RPMI7951 (cell line): ENCODE results near the gene ST8SIA1. TPM values are rescaled to one million over a fixed set of nuclear protein-coding genes. Genes with fewer than 3 reads are reported as not detected.
A peak's percentile ranks its signal among the peaks of the same experiment; 100 is the strongest.
"Not testable (repeated sequence)": the region's sequence is repeated elsewhere in the genome, so short reads cannot be mapped to it uniquely, and the experiment has no call there.

Experiments used
- DNase-seq: peaks from one replicate; pipeline ENCODE4 v3.0.0-alpha.2; 2012; ENCODE audit warnings: low read depth
- total RNA-seq: library from RNA; depleted of rRNA; stranded (reverse); fragments of >200 nt; shearing (Covaris generic); gene quantifications from 2 replicates; pipeline ENCODE4 v1.2.3, GENCODE V29; 2014; rRNA removed

ST8SIA1 gene
- 1.7 and 2.6 TPM in 2 replicates for total RNA-seq

DNA sequence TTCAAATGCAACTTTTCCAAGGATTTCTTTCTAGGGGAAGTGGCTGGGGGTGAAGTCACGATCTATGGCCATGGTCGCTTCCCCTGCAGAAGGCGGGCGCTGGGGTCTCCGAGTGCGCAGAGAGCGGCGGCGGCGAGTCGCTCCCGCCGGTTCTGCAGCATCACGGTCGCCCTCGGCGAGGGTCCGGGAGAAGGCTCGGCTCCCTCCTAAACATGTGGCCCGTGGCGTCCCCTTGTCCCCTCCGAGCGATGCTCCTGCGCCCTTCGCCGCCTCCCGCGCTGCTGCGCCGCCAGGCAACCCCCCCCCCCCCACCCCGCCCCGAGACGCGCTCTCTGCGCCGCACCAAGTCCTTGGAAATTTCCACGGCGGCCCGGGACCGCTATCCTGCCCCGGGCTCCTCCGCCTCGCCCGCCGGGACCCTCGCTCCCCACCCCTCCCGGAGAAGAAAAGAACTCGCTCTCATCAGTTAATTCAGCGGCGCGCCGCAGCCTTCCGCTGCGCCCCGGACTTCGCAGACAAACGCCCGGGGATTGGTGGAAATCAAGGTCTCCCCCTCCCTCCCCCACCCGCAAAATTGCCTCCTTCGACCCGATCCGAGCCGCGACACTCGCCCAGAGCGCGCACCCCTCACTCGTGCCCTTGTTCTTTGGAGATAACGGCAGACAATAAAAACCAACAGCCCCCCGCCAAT lies at the start of gene ST8SIA1:
ST8SIA1 (minus strand) TSS at position 298 of the 691 bp plus-strand sequence. CDS start 475 bp downstream, outside the sequence.
- DNase-seq: peak; percentile 37

DNA sequence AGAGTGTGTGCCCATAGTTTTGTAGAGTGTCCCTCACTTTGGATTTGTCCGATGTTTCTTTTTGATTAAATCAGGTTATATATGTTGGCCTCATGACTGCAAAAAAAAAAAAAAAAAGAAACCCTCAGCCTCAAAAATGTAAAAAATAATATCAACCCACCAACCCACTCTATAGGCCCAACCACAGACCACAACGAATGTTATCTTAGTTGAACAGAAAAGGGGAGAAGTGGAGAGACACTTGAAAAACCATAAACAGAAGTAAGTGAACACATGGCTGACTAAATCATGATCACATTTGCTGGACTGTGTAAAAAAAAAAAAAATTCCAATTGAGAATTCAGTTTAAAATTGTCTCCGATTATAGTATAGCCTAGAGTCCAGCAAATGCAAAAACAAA lies 45.5 kb upstream of the ST8SIA1 start:
- DNase-seq: no peak

GRCh38 chr12:22377731-22378496 lies 43.4 kb upstream of the ST8SIA1 start:
- DNase-seq: no peak

DNA sequence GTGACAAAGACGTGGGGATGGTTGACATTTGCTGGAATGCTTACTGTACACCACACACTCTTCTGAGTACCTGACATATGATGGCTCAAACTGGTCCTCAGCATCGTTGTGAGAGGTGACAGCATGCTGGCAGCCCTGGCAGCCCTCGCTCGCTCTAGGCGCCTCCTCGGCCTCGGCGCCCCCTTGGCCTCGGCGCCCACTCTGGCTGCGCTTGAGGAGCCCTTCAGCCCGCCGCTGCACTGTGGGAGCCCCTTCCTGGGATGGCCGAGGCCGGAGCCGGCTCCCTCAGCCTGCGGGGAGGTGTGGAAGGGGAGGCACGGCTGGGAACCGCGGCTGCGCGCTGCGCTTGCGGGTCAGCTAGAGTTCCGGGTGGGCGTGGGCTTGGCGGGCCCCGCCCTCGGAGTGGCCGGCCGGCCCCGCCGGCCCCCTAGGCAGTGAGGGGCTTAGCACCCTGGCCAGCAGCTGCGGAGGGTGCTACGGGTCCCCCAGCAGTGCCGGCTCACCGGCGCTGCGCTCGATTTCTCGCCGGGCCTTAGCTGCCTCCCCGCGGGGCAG lies 42.2 kb upstream of the ST8SIA1 start:
- not testable (repeated sequence) for DNase-seq

GRCh38 chr12:22374508-22374907 lies 40.0 kb upstream of the ST8SIA1 start:
- no peak for DNase-seq

GRCh38 chr12:22372277-22372837 lies 37.9 kb upstream of the ST8SIA1 start:
- DNase-seq: no peak

DNA sequence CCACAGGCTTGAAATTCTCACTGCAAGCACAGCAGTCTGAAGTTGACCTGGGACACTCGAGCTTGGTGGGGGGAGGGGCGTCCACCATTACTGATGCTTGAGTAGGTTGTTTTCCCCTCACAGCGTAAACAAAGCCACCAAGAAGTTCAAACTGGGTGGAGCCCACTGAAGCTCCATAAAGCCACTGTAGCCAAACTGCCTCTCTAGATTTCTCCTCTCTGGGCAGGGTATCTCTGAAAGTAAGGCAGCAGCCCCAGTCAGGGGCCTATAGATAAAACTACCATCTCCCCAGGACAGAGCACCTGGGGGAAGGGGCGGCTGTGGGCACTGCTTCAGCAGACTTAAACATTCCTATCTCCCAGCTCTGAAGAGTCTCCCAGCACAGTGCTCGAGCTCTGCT lies 31.7 kb upstream of the ST8SIA1 start:
- no peak for DNase-seq

- no peak for DNase-seq
These were observed 27.3 kb upstream of the ST8SIA1 start for GRCh38 chr12:22361785-22362184.

GRCh38 chr12:22360774-22361173 lies 26.3 kb upstream of the ST8SIA1 start:
- DNase-seq: no peak

- no peak for DNase-seq
These were observed 23.0 kb upstream of the ST8SIA1 start for GRCh38 chr12:22357531-22357930.

- no peak for DNase-seq
These were observed 21.7 kb upstream of the ST8SIA1 start for GRCh38 chr12:22356231-22356630.

DNA sequence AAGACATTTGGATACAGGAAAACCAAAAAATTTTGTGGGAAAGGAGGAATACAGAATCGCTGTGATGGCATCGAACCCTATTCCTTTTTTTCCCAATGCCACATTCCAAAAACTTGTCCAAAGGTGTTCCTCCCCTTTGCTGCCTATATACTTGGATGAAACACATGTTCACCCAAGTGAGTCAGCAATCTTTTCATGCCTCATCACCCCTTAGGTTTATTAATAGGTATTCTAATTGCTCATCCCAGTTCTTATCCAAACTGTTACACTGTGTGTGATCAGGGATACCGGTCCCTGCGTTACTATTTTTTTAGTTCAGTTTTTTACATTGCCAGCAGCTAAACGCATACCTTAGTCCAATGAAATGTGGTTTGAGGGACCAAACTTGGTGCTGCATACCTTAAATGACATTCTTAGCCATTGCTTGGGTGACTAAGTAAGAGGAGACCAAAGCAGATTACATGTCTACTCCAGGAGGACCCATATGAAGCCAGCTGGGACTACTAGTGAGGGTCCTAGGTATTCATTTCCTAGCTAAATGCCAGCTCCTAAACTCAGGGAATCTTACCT lies 20.6 kb upstream of the ST8SIA1 start:
- no peak for DNase-seq

DNA sequence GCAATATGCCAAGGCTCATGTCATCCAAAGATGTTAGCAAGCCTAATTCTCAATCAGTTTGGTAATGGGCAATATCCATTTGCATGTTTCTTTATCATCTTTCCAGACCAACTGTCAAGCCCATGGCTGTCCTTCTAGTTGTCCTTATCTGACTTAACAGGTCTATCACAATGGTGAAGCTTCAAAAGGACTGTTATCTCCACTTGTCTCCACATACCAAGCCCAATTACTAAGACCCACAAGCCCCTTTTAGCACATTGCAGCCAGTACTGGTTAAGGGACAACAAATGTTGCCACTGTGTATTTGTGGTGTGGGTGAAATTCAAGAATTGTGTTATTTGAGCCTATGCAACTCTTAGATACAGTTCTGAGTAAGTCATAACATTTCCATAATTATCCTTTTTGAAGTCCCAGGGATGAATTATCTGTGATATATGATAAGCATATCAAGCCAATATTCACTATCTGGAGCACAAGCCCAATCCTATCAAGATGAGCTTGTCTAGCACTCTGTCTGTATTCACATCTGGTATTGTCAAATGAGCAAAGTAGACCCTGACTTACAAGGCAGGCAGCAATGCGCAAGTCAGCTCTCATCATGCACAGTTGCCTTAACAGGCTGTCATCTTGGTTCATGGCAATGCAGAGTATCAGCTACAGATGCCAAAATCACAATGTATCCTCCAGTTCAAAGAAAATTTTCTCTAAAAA lies 19.3 kb upstream of the ST8SIA1 start:
- no peak for DNase-seq

GRCh38 chr12:22350886-22351285 lies 16.4 kb upstream of the ST8SIA1 start:
- no peak for DNase-seq

GRCh38 chr12:22348208-22348607 lies 13.7 kb upstream of the ST8SIA1 start:
- DNase-seq: no peak

DNA sequence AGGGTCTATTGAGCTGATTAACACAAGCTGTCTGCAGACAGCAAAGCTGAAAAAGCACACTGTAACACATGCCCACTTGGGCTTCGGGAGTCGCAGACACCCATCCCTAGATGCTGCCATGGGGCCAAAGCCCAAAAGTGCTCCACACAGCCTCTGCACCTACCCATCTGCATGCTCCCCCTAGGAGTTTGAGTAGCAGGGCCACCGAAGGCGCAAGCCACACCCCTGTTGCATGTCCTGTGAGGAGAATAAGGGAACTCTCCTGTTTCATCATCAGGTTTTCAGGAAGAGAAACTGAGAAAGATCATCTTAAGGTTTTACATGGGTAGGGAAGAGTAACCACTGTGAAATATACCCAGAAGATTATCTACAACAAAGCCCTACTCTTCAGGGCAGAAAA lies 5.6 kb upstream of the ST8SIA1 start:
- DNase-seq: no peak

DNA sequence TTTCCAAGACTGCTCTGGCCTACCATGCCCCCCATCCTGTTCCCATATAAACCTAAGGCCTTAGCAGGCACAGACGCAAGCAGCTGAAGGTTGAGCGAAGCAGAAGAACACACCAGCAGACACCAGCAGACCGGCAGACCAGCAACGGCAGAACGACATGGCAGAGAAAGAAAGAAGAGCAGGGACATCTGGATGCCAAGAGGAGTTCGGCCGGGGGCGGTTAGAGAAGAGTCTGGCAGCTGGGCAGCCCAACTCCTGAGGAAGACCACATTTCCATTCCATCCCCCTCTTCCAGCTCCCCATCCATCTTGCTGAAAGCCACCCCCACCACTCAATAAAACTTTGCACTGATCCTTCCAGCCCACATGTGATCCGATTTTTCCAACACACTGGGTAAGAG lies 5.2 kb upstream of the ST8SIA1 start:
- no peak for DNase-seq

DNA sequence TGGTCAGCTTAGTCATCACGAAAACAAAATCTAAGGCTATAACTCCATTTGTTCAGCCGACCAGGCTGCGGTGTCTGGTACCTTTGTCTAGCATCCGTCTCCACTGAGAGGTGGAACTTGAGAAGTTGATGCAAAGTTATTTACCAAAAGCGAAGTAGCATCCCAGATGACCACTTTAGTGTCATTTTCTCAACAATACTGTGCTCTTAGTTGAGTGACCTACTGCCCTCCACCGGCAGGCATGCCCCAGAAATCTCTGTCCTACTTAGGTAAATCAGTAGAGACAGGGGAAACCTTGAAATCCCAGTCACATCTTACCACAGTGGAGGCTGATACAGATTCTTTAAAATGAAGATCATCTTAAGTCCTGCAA lies 1.3 kb upstream of the ST8SIA1 start:
- no peak for DNase-seq

DNA sequence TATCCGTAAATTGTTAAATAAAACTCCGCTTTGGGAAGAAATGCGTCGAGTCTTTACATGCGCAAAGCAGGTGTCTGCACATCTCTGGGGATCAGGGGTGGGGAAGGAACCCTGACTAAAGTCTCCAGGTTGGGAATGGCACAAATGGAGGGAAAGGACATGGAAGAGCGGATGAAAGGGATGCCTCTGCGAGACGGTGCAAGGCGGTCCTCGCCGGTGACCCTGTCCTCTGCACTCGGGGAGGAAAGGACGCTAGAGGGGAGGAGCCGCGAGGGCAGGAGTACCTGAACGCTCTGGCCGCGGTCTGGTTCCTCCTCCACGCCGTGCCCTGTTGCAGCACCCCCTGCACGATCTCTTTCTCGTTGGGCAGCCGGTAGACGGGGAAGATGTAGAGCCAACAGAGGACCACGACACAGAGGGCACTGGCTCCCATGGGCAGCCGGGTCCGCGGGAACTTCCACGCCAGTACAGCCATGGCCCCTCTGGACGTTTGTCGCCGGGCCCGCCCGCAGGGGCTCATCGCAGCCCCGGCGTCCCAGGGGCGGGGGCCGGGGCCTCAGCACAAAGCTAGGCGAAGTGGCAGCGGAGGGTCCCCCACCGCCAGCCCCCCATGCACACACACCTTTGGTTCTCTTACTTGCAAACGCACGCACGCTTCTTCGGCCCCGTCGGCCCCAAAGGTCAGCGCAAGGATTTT lies 646 bp downstream of the ST8SIA1 start:
- no peak for DNase-seq

DNA sequence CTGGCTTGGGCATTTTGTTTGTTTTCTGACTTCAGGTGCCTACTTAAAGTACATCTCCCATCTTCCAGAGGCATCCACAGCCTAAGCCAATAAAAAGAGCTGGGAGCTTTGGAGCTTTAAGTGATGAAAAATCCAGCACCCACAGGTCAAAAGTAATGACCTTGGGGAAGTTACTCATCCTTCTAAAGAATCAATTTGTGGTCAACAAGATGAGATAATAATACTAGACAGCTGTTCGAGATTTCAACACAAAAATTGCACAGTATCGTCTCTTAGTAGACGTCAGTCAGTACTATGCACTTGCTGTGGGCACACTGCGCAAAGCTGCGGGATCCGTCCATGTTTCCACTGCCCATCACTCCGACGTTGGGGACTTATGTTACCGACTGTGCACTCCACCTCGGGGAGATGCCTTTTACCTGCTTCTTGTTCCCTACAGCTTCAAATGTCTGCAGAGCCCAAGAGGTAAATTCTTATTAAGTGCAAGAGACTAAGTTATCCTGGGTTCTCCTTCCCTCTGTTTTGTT lies 1.3 kb downstream of the ST8SIA1 start:
- DNase-seq: peak; percentile 51

DNA sequence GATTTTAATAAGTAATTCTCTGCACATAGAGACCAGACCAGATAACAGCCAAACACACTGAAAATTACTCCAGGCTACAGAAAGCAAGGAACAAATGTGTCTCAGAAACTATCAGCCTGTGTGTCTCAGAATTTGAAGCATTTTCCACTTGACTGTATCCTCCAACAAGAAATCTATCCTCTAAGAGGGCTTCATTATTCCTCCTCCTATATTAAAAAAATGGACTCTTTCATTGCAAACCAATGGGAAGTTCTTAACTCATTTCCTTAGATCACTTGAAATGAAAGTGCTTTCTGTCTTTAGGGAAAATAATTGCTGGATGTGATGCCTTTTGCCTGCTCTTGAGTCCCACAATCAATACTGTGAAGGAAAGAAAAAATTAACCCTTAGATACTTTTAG lies 2.3 kb downstream of the ST8SIA1 start:
- DNase-seq: no peak
